H1 (cell line): Measurements from ENCODE around the gene NLRP6. TPM values are rescaled to one million over a fixed set of nuclear protein-coding genes. Genes with fewer than 3 reads are reported as not detected.
A peak's percentile ranks its signal among the peaks of the same experiment; 100 is the strongest.

ENCODE experiments used
- CTCF ChIP-seq, 3 experiments: IDR thresholded peaks; 1 replicate in 2 of 3; 2 replicates in 1 of 3; pipeline versions ENCODE4 v1.5.1 to v1.6.1; 2011; ENCODE audit warnings: low read length in 3 of 3, mild to moderate bottlenecking in 3 of 3, inconsistent platforms in 2 of 3, low read depth in 1 of 3, moderate library complexity in 1 of 3; ENCODE audit not compliant: insufficient read depth in 1 of 3; ENCODE audit errors: control extremely low read depth in 1 of 3
- RAD21 ChIP-seq, 2 experiments: IDR thresholded peaks in 1 of 2; conservative IDR thresholded peaks in 1 of 2; 2 replicates each; pipeline ENCODE4 v1.6.1; 2011; ENCODE audit warnings: low read depth in 2 of 2, low read length in 2 of 2, improper control_type of control experiment in 1 of 2, inconsistent platforms in 1 of 2, mild to moderate bottlenecking in 1 of 2, moderate library complexity in 1 of 2
- polyA plus RNA-seq, 7 experiments: library from polyadenylated mRNA; depleted of rRNA in 3 of 7; stranded (reverse) in 5 of 7; unstranded in 2 of 7; fragments of >200 nt in 5 of 7; fragments of 200-250 nt in 2 of 7; gene quantifications; 1 replicate in 5 of 7; 2 replicates in 1 of 7; 4 replicates in 1 of 7; pipeline versions ENCODE4 v1.2.1 to v1.2.3, GENCODE V29; 2011 to 2013; ENCODE audit warnings: missing spikeins in 2 of 7, mixed read lengths in 2 of 7
- total RNA-seq: library from RNA; stranded (reverse); fragmentation: NEBNext Ultra II Directional; extraction: Animal tissue kit (Norgen Biotek cat#: 25700); gene quantifications from 2 replicates; pipeline ENCODE4 v1.2.1, GENCODE V29; 2021
- TF ChIP-seq, protein P1 (sequence below): IDR thresholded peaks from 2 replicates; pipeline ENCODE4 v1.6.1; 2012; ENCODE audit warnings: inconsistent platforms

The NLRP6 gene
- total and polyA plus RNA-seq, 2 of the 8 experiments (the other 6 are each of a cell fraction or from before 2014, with no cell fraction given) = not detected

DNA sequence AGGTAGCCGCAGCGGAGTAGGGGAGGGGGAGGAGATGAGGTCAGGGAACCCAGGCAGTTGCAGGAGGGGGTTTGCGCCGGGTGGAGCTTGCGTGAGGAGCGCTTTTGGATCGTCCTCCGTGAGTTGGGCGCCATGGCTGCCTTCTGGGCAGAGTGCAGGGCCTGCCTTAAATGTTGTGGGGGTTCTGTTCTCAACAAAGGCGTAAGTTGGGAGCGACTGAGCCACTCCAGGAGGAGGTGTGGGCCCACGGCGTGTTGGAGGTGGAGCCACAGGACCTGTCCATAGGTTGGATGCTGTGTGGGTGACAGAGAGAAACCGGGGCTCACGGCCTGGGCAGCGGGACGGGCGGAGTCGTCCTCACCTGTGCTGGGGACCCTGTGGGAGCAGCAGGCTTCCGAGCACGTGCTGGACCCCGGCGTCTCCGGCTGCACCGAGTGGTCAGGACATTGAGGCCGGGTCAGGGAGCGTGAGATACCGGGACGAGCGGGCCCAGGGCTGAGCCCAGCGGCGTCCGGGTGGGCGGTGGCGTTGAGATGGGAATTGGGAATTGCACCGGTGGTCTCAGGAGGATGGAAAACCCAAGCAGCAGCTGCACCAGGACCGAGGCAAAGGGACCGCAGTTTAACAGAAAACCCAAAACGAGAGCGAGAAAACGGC, 9.7 kb downstream of the NLRP6 start (continued):
- TF ChIP-seq, protein P1, sequence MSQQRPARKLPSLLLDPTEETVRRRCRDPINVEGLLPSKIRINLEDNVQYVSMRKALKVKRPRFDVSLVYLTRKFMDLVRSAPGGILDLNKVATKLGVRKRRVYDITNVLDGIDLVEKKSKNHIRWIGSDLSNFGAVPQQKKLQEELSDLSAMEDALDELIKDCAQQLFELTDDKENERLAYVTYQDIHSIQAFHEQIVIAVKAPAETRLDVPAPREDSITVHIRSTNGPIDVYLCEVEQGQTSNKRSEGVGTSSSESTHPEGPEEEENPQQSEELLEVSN = peak; percentile 85
- TF ChIP-seq RAD21 (IDR thresholded peaks at IDR 0.05 in 1 of 2, conservative IDR thresholded peaks at IDR 0.05 in 1 of 2; ENCODE audit: low read depth in 2 of 2, low read length in 2 of 2) (no peak), CTCF (IDR thresholded peaks at IDR 0.05; ENCODE audit: control extremely low read depth in 1 of 3, insufficient read depth in 1 of 3, low read depth in 1 of 3, low read length in 3 of 3) (no peak)
